ENCODE measurements around the gene ANGPTL4.

ANGPTL4 gene

DNA sequence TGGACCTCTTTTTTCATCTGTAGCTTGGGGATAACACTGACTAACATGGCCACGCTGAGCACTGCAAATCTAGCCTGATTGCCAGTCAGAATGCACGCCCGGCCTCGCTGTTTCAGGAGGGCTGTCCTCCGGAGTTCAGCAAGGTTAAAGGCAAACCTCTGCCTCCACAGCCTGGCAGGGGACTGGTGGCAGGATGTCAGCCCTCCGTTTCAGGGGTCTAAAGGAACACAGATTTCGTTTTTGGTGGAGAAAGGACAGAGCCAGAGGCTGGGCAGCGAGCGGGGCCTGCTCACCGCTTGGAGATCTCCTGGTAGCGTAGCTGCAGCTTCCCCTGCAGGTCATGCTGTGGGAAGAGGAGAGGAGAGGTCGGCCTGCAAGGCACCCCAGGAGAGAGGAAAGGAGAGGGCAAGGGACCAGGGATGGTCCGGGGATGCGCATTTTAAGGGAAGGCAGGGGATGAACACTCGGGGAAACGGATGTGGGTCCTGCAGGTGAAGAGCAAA is 43.3 kb upstream of the ANGPTL4 start:
- no peak for DNase-seq
- Histone ChIP-seq H3K27ac (peak overlapping the region; percentile 85), H3K27me3 (ENCODE audit: insufficient read depth, low read depth, severe bottlenecking) (no peaks in the 10 kb centered on the region), H3K4me3 (ENCODE audit: low read depth, low read length) (peak overlapping the region; percentile 71), H3K9me3 (ENCODE audit: severe bottlenecking) (no peaks in the 10 kb centered on the region), H3K36me3 (peaks cover 30% of the 10 kb centered on the region)
- TF ChIP-seq, protein P1, sequence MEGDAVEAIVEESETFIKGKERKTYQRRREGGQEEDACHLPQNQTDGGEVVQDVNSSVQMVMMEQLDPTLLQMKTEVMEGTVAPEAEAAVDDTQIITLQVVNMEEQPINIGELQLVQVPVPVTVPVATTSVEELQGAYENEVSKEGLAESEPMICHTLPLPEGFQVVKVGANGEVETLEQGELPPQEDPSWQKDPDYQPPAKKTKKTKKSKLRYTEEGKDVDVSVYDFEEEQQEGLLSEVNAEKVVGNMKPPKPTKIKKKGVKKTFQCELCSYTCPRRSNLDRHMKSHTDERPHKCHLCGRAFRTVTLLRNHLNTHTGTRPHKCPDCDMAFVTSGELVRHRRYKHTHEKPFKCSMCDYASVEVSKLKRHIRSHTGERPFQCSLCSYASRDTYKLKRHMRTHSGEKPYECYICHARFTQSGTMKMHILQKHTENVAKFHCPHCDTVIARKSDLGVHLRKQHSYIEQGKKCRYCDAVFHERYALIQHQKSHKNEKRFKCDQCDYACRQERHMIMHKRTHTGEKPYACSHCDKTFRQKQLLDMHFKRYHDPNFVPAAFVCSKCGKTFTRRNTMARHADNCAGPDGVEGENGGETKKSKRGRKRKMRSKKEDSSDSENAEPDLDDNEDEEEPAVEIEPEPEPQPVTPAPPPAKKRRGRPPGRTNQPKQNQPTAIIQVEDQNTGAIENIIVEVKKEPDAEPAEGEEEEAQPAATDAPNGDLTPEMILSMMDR (IDR thresholded peaks at IDR 0.05; ENCODE audit: low read depth, low read length), result no peak

DNA sequence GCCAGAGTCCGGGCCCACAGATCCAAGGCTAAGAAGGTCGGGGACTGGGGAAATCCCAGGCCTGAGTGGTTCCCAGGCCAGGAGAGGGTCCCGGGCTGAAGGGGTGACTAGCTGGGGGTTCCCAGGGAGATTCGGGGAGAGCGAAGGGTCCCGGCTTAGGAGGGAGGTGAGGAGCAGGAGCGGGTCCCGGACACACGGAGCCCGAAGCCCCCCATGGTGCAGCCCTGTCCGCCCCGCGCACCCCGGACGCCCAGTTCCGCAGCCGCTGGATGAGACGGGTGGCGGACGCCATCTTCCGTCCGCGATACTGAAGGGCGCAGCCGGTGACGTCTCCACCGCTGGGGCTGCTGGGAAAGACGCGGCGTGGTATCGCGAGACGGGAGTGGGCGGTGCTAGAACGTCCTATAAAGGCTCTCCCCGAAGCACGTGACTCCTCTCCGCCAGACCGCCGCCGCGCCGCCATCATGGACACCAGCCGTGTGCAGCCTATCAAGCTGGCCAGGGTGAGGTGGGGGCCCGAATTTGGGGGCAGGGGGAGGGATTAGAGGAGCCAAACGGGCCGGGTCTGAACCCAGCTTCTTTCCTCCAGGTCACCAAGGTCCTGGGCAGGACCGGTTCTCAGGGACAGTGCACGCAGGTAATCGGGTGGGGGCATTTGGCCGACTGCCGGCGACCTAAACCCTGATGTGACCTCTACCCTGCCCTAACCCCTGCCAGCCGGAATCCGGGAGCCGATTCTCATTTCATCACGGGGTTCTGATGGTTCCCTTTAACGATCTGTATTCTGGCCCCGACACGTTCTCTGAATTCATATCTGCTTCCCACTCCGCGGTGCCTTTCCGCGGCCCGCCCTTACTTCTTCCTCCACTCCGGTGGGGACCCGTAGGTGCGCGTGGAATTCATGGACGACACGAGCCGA is 42.6 kb upstream of the ANGPTL4 start, which contains the start of the genes NDUFA7 and RPS28:
NDUFA7 (minus strand) TSS at position 309 of the 919 bp plus-strand sequence; CDS start at position 292, 17 bp downstream.
RPS28 (plus strand) TSS at position 430 of the 919 bp plus-strand sequence; CDS start at position 465, 35 bp downstream.
- DNase-seq, result peak; percentile 96
- Histone ChIP-seq H3K9me3 (ENCODE audit: severe bottlenecking) (peaks cover 2% of the 10 kb centered on the region), H3K27ac (peak within 1 kb of the TSS; percentile 85), H3K27me3 (ENCODE audit: insufficient read depth, low read depth, severe bottlenecking) (no peaks in the 10 kb centered on the region), H3K36me3 (peaks cover 28% of the 10 kb centered on the region), H3K4me3 (ENCODE audit: low read depth, low read length) (peak within 1 kb of the TSS; percentile 71)
- TF ChIP-seq, protein P1 (IDR thresholded peaks at IDR 0.05; ENCODE audit: low read depth, low read length), result peak; percentile 48

DNA sequence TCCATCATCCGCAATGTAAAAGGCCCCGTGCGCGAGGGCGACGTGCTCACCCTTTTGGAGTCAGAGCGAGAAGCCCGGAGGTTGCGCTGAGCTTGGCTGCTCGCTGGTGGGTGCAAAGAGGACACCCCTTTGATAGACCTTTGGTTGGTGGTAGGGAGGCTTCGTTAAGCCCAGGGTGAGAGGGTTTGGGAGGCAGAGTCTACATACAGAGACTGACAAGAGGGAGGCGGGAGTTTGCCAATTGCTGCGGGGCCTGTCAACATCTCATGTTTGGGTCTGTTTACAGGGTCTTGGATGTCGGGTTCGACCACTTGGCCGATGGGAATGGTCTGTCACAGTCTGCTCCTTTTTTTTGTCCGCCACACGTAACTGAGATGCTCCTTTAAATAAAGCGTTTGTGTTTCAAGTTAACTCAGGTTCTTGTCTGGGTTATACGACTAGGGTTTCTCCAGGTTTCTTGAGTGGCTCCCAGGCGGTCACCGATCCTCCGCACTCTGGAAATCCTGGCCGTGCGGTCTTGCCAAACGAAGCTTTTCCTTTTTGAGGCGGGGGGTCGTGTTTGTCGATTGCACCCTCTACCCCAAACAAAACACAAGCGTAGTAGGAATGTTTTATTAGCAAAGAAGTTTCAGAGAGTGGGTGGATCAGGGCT is 41.8 kb upstream of the ANGPTL4 start:
- Histone ChIP-seq H3K9me3 (ENCODE audit: severe bottlenecking) (peaks cover 3% of the 10 kb centered on the region), H3K27me3 (ENCODE audit: insufficient read depth, low read depth, severe bottlenecking) (no peaks in the 10 kb centered on the region), H3K36me3 (peaks cover 28% of the 10 kb centered on the region), H3K4me3 (ENCODE audit: low read depth, low read length) (peak overlapping the region; percentile 71), H3K27ac (peak overlapping the region; percentile 85)
- no peak for DNase-seq
- TF ChIP-seq, protein P1 (IDR thresholded peaks at IDR 0.05; ENCODE audit: low read depth, low read length), result no peak

DNA sequence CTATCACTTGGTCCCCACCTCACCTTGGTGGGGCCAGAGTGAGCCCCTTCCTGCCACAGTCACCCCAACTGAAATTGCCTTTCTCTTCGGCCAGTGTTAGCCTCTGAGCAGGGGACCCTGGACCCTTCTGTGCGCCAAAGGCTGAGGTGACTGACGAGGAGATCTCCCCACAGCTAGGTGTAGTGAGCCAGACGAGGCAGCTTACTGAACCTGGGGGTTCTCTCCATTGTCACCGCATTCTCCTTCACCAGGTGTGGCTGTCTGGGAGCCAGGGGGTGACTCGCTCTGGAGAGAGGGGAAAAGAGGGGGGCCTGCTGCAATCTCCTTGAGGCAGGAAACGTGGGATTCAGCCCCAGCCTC is 41.3 kb upstream of the ANGPTL4 start:
- no peak for DNase-seq

DNA sequence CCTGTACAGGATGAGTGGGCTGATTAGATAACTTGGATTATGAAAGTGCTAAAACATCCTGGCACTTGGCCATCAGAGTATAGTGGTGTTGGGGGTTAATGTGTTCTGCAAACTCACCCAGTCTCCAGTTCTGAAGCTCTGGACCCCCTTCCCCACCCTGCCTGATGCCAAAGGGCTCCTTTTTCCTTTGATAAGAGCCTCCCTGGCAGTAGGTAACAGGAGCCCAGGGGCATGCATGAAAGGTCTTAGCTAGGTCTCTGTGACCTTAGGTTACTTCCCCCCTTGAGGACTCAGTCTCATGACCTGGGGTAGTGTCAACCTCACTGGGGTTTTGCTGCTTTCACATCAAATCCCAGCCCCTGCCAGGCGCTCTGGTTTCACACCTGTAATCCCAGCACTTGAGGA is 40.2 kb upstream of the ANGPTL4 start:
- DNase-seq, result no peak
- Histone ChIP-seq H3K9me3 (ENCODE audit: severe bottlenecking) (peaks cover 4% of the 10 kb centered on the region), H3K27ac (no peak overlapping the region), H3K27me3 (ENCODE audit: insufficient read depth, low read depth, severe bottlenecking) (no peaks in the 10 kb centered on the region), H3K36me3 (peaks cover 28% of the 10 kb centered on the region), H3K4me3 (ENCODE audit: low read depth, low read length) (no peak overlapping the region)
- TF ChIP-seq, protein P1 (IDR thresholded peaks at IDR 0.05; ENCODE audit: low read depth, low read length), result no peak

More for the DNA sequence above, 41.3 kb upstream of the ANGPTL4 start:
- TF ChIP-seq, protein P1 (IDR thresholded peaks at IDR 0.05; ENCODE audit: low read depth, low read length), result no peak
- H3K36me3 ChIP-seq, result peaks cover 28% of the 10 kb centered on the region
- H3K4me3 ChIP-seq (ENCODE audit: low read depth, low read length), result peak overlapping the region; percentile 71; the same call in 1 of the 2 replicates
- H3K27me3 ChIP-seq (ENCODE audit: insufficient read depth, low read depth, severe bottlenecking), result no peaks in the 10 kb centered on the region
- H3K9me3 ChIP-seq (ENCODE audit: severe bottlenecking), result peaks cover 4% of the 10 kb centered on the region
- H3K27ac ChIP-seq, result no peak overlapping the region
